GM19324 (cell line): ENCODE measurements around the gene LGR6.

Experiments used
- ATAC-seq: cut with Tn5 transposase; IDR thresholded peaks from one replicate; pipeline ENCODE4 v1.9.1; 2021; ENCODE audit warnings: mild to moderate bottlenecking, moderate library complexity; ENCODE audit not compliant: unreplicated experiment, low FRiP score

The LGR6 gene

GRCh38 chr1:202282596-202283283 is 89.1 kb downstream of the LGR6 start:
- no peak for ATAC-seq

- no peak for ATAC-seq
Observed at GRCh38 chr1:202283379-202283844, 89.8 kb downstream of the LGR6 start.

GRCh38 chr1:202283991-202284390 is 90.4 kb downstream of the LGR6 start:
- ATAC-seq, result no peak

- no peak for ATAC-seq
Observed at GRCh38 chr1:202285908-202286307, 92.3 kb downstream of the LGR6 start.

GRCh38 chr1:202286622-202287097 is 93.1 kb downstream of the LGR6 start:
- no peak for ATAC-seq

- ATAC-seq, result no peak
Observed at GRCh38 chr1:202287196-202287595, 93.6 kb downstream of the LGR6 start.

GRCh38 chr1:202288177-202288576 is 94.6 kb downstream of the LGR6 start:
- ATAC-seq, result no peak

- ATAC-seq, result no peak
Observed at GRCh38 chr1:202289009-202289408, 95.4 kb downstream of the LGR6 start.

- no peak for ATAC-seq
Observed at GRCh38 chr1:202291001-202291400, 97.4 kb downstream of the LGR6 start.

GRCh38 chr1:202291961-202292712 is 98.5 kb downstream of the LGR6 start:
- ATAC-seq, result no peak

GRCh38 chr1:202292773-202293172 is 99.2 kb downstream of the LGR6 start:
- no peak for ATAC-seq

GRCh38 chr1:202293569-202293968 is 100.0 kb downstream of the LGR6 start:
- ATAC-seq, result no peak

GRCh38 chr1:202302166-202302565 is 108.6 kb downstream of the LGR6 start:
- no peak for ATAC-seq

GRCh38 chr1:202304375-202304774 is 110.8 kb downstream of the LGR6 start:
- ATAC-seq, result no peak

- no peak for ATAC-seq
Observed at GRCh38 chr1:202305168-202305567, 111.6 kb downstream of the LGR6 start.

GRCh38 chr1:202306535-202307345 is 113.1 kb downstream of the LGR6 start:
- no peak for ATAC-seq

- no peak for ATAC-seq
Observed at GRCh38 chr1:202310071-202310725, 116.6 kb downstream of the LGR6 start.

GRCh38 chr1:202310746-202311145 is 117.1 kb downstream of the LGR6 start:
- ATAC-seq, result no peak

- no peak for ATAC-seq
Observed at GRCh38 chr1:202311875-202312635, 118.5 kb downstream of the LGR6 start.
